Measurements from ENCODE around the gene C1QTNF9B. TPM values are rescaled to one million over a fixed set of nuclear protein-coding genes. Genes with fewer than 3 reads are reported as not detected.
A peak's percentile ranks its signal among the peaks of the same experiment; 100 is the strongest.

The C1QTNF9B gene
- total RNA-seq, 1 donor from 2014 or later: not detected

DNA sequence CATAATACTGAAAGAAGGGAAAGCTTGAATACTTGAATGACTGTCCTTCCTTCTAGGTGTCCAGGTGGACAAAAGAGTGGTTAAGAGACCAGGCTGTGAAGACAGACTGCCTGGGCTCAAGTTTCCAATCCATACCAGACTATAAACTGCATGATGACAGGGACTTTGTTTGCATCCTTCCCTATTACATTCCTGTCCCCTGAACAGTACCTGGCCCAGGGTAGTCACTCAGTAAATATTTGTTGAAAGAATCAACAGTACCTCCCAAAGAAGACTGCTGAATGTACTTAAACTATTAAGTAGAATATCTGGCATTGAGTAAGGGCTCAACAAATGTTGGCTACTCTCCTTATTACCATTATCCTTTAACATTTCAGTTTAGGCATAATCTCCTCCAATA is 37.8 kb downstream of the C1QTNF9B start:
- Histone ChIP-seq H3K4me3 (ENCODE audit: low read depth, low read length) (no peak overlapping the region), H3K27me3 (ENCODE audit: control insufficient read depth, insufficient read depth, low read length) (no peaks in the 10 kb centered on the region), H3K36me3 (ENCODE audit: control insufficient read depth, insufficient read depth, low read length) (no peaks in the 10 kb centered on the region)
- DNase-seq (ENCODE audit: low read depth) (peak; percentile 72), FAIRE-seq (no peak)
- TF ChIP-seq, protein P1, sequence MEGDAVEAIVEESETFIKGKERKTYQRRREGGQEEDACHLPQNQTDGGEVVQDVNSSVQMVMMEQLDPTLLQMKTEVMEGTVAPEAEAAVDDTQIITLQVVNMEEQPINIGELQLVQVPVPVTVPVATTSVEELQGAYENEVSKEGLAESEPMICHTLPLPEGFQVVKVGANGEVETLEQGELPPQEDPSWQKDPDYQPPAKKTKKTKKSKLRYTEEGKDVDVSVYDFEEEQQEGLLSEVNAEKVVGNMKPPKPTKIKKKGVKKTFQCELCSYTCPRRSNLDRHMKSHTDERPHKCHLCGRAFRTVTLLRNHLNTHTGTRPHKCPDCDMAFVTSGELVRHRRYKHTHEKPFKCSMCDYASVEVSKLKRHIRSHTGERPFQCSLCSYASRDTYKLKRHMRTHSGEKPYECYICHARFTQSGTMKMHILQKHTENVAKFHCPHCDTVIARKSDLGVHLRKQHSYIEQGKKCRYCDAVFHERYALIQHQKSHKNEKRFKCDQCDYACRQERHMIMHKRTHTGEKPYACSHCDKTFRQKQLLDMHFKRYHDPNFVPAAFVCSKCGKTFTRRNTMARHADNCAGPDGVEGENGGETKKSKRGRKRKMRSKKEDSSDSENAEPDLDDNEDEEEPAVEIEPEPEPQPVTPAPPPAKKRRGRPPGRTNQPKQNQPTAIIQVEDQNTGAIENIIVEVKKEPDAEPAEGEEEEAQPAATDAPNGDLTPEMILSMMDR (IDR thresholded peaks at IDR 0.05; ENCODE audit: insufficient read depth, low read length, severe bottlenecking): no peak

DNA sequence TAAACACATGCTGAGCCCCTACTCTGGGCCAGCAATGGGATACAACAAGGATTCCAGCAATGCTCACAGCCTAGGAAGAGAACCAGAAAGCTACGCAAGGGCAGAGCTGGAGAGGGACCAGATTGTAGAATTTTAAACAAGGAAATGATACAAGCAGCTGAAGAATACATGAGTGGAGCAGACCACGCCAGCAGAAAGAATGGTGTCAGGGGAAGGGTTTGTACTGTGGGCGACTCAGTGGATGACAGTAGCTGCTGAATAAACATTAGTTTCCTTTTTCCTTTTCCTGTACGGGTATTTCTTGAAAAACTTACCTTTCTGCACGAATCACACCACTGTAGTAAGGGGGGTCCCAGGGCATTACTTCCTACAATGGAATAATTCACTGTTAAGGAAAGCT is 38.8 kb downstream of the C1QTNF9B start:
- FAIRE-seq (no peak), DNase-seq (ENCODE audit: low read depth) (no peak)
- TF ChIP-seq, protein P1 (IDR thresholded peaks at IDR 0.05; ENCODE audit: insufficient read depth, low read length, severe bottlenecking): no peak
- H3K4me3 ChIP-seq (ENCODE audit: low read depth, low read length): no peak overlapping the region
- H3K36me3 ChIP-seq (ENCODE audit: control insufficient read depth, insufficient read depth, low read length): no peaks in the 10 kb centered on the region
- no peaks in the 10 kb centered on the region for H3K27me3 ChIP-seq (ENCODE audit: control insufficient read depth, insufficient read depth, low read length)

DNA sequence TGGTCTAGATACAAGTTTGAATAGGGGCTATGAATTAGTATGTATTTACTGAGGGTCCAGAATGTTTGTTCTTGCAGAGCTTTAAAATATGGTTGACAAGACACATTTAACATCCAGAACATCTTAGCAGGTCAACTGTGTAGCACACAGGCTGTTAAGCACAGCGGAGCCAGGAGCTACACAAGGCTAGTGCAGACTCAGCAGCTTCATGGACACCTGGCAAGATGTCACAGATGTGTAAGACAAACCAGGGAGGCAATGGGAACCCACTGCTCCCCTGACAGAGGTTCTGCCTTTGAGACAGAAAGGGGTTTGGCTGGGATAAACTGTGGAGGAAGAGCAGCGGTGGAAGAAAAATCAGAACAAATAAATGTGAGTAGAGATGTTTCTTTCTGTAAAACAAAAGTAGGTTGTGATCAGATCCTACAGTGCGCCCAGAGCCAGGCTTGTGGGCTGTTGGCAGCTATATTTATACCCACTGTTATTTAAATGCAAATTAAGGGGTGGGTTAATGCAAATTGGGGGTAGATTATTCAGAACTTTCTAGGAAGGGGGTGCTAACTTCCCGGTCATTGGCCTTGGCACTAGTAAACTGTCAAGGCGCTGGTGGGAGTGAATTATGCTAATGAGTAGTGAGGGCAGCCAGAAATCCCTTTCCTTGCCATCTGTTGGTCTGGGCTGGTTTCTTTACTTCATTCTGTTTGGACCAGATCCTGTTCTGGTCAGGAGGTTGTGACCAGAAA is 41.1 kb downstream of the C1QTNF9B start:
- Histone ChIP-seq H3K4me3 (ENCODE audit: low read depth, low read length) (no peak overlapping the region), H3K27me3 (ENCODE audit: control insufficient read depth, insufficient read depth, low read length) (no peaks in the 10 kb centered on the region), H3K36me3 (ENCODE audit: control insufficient read depth, insufficient read depth, low read length) (no peaks in the 10 kb centered on the region)
- no peak for DNase-seq (ENCODE audit: low read depth)
- no peak for FAIRE-seq
- TF ChIP-seq, protein P1 (IDR thresholded peaks at IDR 0.05; ENCODE audit: insufficient read depth, low read length, severe bottlenecking): no peak

DNA sequence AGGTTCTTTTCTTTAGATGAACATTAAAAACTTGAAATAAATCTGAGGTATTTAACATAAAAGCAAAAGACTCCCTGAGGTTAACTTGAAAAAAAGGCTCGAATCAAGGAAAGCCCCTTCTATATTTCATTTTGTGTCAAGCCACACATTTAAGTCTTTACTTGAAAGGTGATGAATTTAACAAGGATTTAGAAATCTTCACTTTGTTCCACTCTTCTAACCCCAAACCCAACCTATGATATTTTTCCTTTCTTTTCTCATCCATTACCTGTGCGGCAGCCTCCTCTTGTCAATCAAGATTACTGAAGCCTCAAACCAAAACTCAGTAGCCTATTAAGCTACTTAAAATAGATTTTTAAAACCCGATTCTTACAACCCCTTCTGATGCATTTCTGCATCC is 41.9 kb downstream of the C1QTNF9B start:
- no peak for DNase-seq (ENCODE audit: low read depth)
- TF ChIP-seq, protein P1 (IDR thresholded peaks at IDR 0.05; ENCODE audit: insufficient read depth, low read length, severe bottlenecking): no peak
- no peak for FAIRE-seq

DNA sequence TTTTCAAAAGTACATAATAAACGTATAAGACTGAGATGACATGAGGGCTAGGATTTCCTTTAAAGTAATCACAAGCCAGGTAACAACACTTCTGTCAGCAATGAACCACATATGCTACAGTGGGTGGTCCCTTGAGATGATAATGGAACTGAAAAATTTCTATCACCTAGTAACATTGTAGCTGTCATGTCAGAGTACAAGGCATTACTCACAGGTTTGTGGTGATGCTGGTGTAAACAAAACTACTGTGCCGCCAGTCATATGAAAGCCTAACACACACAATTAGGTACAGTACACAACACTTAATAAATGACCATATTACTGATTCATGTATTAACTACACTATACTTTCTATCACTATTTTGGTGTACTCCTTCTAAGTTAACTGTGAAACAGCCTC is 45.0 kb downstream of the C1QTNF9B start:
- Histone ChIP-seq H3K4me3 (ENCODE audit: low read depth, low read length) (no peak overlapping the region), H3K27me3 (ENCODE audit: control insufficient read depth, insufficient read depth, low read length) (no peaks in the 10 kb centered on the region), H3K36me3 (ENCODE audit: control insufficient read depth, insufficient read depth, low read length) (no peaks in the 10 kb centered on the region)
- FAIRE-seq: no peak
- no peak for DNase-seq (ENCODE audit: low read depth)
- TF ChIP-seq, protein P1 (IDR thresholded peaks at IDR 0.05; ENCODE audit: insufficient read depth, low read length, severe bottlenecking): no peak

More for the DNA sequence above, 41.9 kb downstream of the C1QTNF9B start:
- Histone ChIP-seq H3K27me3 (ENCODE audit: control insufficient read depth, insufficient read depth, low read length) (no peaks in the 10 kb centered on the region), H3K36me3 (ENCODE audit: control insufficient read depth, insufficient read depth, low read length) (no peaks in the 10 kb centered on the region), H3K4me3 (ENCODE audit: low read depth, low read length) (no peak overlapping the region)

DNA sequence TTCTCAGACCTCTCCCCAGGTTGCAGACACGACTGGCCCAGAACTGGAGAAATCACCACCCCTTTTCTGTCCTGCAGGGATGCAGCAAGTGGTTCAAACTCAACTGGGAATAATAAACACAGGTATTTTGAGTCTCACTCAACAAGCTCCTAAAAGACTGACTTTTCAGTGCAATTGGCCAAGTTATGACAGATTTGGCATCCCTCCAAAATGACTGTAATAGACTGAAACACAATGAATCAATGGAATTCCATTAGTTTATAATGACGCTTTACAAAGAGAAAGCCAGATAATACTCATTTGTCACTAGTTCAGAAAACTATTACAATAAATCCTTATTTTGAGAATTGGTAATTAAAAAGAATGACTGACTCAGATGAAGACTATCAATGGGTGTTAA is 46.2 kb downstream of the C1QTNF9B start:
- Histone ChIP-seq H3K4me3 (ENCODE audit: low read depth, low read length) (no peak overlapping the region), H3K27me3 (ENCODE audit: control insufficient read depth, insufficient read depth, low read length) (no peaks in the 10 kb centered on the region), H3K36me3 (ENCODE audit: control insufficient read depth, insufficient read depth, low read length) (no peaks in the 10 kb centered on the region)
- TF ChIP-seq, protein P1 (IDR thresholded peaks at IDR 0.05; ENCODE audit: insufficient read depth, low read length, severe bottlenecking): no peak
- DNase-seq (ENCODE audit: low read depth) (peak; percentile 64), FAIRE-seq (no peak)

Measured in bronchial epithelial cell (primary cell).